Activated naive CD4-positive, alpha-beta T cell treated with anti-CD3 and anti-CD28 coated beads for 36 hours (primary cell): ENCODE results near the gene ATP13A5. TPM values are rescaled to one million over a fixed set of nuclear protein-coding genes. Genes with fewer than 3 reads are reported as not detected.

ENCODE experiments used
- CTCF ChIA-PET: fragments of 350-600 bp; sonication (Branson Sonifier 250); formaldehyde crosslinking; loops from one replicate; lab custom pipeline; 2021; ENCODE audit warnings: antibody characterized with exemption; lab: Charles Lee
- DNase-seq: peaks from one replicate; pipeline ENCODE4 v3.0.0-alpha.2; 2020
- H3K27ac Mint-ChIP-seq: one replicate; pipeline ENCODE4 v1.8.0; 2021; ENCODE audit warnings: mild to moderate bottlenecking, mixed read lengths
- H3K27me3 Mint-ChIP-seq: one replicate; pipeline ENCODE4 v1.8.0; 2021; ENCODE audit warnings: low read depth, mixed read lengths
- H3K36me3 Mint-ChIP-seq: one replicate; pipeline ENCODE4 v1.8.0; 2021; ENCODE audit warnings: low read depth, mixed read lengths
- H3K4me1 Mint-ChIP-seq: one replicate; pipeline ENCODE4 v1.8.0; 2021; ENCODE audit warnings: low read depth, mixed read lengths
- H3K4me3 Mint-ChIP-seq: one replicate; pipeline ENCODE4 v1.8.0; 2021; ENCODE audit warnings: mild to moderate bottlenecking, moderate library complexity, mixed read lengths
- H3K9me3 Mint-ChIP-seq: one replicate; pipeline ENCODE4 v1.8.0; 2021; ENCODE audit warnings: mixed read lengths
- intact Hi-C: fragments of 100-400 bp; cut with micrococcal nuclease; formaldehyde crosslinking; loops from one replicate; pipeline ENCODE4 v1.15.1; 2023
- total RNA-seq, 2 experiments: library from RNA; stranded (reverse); gene quantifications; one replicate each; pipeline ENCODE4 v1.2.3, GENCODE V29; 2021

Gene ATP13A5
- total RNA-seq, 2 experiments from 2014 or later: not detected

DNA sequence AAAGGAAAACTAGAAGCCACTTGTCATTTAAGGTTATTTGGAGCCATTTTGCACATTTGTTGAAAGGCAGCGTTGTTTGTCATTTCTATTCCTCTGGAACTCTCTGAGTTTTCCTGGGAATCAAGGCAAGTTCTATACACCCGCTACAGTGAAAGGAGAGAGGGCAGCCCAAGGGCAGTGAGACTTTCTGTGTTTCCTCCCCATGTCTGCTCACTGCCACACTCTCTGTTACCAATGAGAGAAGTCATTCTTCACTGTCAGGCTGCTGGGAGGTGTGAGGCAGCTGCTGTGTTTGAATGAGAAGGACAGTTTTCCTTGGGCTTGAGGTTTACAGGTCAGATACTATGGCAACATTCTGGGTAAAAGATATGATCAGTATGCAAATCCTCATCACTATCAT, 36.0 kb downstream of the ATP13A5 start:
- H3K36me3 Mint-ChIP-seq: no peaks in the 10 kb centered on the region
- CTCF ChIA-PET: no interaction called here
- no peak overlapping the region for H3K27ac Mint-ChIP-seq
- H3K4me3 Mint-ChIP-seq: no peak overlapping the region
- no peak for DNase-seq
- intact Hi-C loops: no loop called here
- H3K9me3 Mint-ChIP-seq: no peaks in the 10 kb centered on the region
- no peaks in the 10 kb centered on the region for H3K4me1 Mint-ChIP-seq
- peaks cover 19% of the 10 kb centered on the region for H3K27me3 Mint-ChIP-seq

DNA sequence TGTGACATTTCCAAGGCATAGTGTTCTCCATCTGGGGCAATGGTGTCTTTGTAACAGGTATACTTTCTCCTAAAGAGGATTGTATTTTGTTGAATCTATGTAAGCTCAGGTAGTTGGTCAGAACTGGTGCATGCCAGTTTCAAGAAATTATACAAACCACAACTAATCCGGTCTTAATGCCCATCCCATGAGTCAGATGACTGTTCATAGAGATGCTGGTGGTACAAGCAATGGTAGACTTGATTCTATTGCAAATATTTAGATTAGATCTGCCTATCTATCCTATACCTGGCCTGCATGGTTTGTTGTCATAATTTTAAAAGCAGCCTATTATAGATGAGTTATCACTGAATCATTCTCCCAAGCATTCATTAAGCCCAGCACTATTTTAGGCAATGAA, 43.5 kb downstream of the ATP13A5 start:
- CTCF ChIA-PET: no interaction called here
- intact Hi-C loops: no loop called here
- Mint-ChIP-seq H3K27me3 (peaks cover 9% of the 10 kb centered on the region), H3K27ac (no peak overlapping the region), H3K4me1 (no peaks in the 10 kb centered on the region), H3K36me3 (no peaks in the 10 kb centered on the region), H3K4me3 (no peak overlapping the region), H3K9me3 (no peaks in the 10 kb centered on the region)
- DNase-seq: no peak

DNA sequence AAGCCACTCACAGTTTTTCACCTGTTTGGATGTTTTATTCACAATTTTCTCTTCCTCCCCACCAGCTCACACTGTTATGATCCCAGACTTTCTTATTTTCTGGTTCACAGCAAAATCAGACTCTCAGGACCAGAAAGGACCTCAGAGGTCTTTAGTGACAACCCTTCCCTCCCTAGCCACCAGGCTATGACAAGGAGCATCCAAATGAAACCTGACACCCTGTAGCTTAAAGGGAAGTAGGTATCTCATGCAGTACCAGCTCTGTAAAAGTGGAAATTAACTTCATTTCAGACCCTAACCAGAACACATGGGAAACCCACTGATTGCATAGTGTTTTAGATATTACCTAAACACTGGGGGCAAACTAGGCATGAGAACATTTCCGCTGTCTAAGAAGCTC, 45.3 kb downstream of the ATP13A5 start:
- H3K4me1 Mint-ChIP-seq: no peaks in the 10 kb centered on the region
- DNase-seq: no peak
- intact Hi-C loops: no loop called here
- H3K27me3 Mint-ChIP-seq: peaks cover 5% of the 10 kb centered on the region
- CTCF ChIA-PET: no interaction called here
- no peaks in the 10 kb centered on the region for H3K36me3 Mint-ChIP-seq
- no peak overlapping the region for H3K4me3 Mint-ChIP-seq
- H3K9me3 Mint-ChIP-seq: no peaks in the 10 kb centered on the region
- no peak overlapping the region for H3K27ac Mint-ChIP-seq

DNA sequence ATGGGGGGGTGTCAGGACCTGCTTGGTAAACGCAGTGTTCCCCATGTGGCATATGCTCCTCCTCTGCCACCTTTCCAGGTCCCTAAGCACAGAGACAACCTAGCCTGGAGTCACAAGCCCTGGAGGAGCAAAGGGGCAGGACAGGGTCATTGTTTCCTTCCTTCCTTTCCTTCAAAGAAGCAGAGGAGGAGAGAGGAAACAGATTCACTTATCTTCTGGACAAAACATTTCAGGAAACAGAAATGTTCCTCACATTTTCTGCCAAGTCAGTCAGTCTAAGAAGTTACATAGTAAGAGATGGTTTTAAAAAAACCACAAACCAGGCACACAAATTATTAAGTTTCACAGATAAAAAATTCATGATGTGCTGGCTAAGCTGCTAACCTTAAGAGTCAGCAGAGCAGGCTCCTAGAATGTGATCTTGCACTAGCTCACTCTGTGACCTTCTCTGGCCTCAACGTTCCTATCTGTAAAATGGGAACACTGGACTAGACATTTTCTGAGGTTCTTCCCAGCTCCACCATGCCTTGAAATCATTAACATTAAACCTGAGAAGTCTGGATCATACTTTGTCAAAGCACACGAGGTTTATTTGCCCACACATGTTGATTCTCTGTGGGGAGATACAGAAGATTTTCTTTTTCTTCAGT, 47.9 kb downstream of the ATP13A5 start:
- no peaks in the 10 kb centered on the region for H3K9me3 Mint-ChIP-seq
- DNase-seq: no peak
- H3K4me1 Mint-ChIP-seq: no peaks in the 10 kb centered on the region
- no peaks in the 10 kb centered on the region for H3K36me3 Mint-ChIP-seq
- H3K27me3 Mint-ChIP-seq: peaks cover 2% of the 10 kb centered on the region
- CTCF ChIA-PET: no interaction called here
- no peak overlapping the region for H3K4me3 Mint-ChIP-seq
- no peak overlapping the region for H3K27ac Mint-ChIP-seq
- intact Hi-C loops: no loop called here

DNA sequence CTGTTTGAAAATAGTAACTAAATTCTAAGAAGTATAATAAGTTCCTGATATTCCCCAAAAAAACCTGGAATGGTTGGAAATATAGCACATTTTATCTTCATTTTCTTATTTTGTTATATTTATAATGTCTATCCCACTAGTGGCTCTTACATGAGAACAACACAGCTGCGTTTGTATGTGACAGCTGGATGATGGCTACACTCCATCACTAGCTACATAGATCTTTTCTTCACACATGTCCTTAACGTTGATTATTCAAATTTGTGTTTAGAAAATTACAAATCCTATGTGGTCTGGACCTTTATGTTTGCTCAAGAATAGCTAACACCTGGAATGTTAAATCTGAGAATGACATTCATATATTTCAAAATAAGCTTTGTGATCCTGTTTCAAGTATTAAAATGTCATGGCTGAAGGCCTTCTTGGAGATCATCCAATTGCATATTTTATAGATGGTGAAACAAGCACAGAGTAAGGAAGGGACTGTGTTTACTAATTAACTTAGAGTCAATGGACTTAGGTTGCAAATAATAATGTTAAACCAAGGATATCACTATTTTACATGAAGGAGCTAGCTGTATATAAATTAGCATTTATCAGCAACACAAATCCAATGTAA, 60.8 kb downstream of the ATP13A5 start:
- Mint-ChIP-seq H3K36me3 (no peaks in the 10 kb centered on the region), H3K4me3 (no peak overlapping the region), H3K27me3 (no peaks in the 10 kb centered on the region), H3K4me1 (no peaks in the 10 kb centered on the region), H3K9me3 (no peaks in the 10 kb centered on the region), H3K27ac (no peak overlapping the region)
- no peak for DNase-seq
- CTCF ChIA-PET: no interaction called here
- intact Hi-C loops: no loop called here

DNA sequence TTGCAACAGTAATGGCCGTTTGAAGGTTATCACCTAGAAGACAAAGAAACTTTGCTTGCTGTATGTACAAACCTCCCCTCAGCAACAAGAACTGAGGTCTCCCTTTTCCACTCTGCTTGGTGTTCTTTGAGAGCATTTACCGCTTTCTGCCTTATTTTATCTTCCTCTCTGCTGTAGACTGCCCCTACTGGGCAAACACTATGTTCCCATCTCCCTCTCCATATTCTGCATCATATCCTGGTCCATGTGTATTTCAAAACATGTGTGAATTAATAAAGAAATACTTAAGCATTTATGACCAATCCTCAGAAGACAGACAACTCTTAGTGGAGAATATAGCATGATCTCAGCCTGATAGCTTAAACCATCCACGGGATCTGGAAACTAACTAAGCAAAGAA, 64.4 kb downstream of the ATP13A5 start:
- intact Hi-C loops: no loop called here
- CTCF ChIA-PET: no interaction called here
- no peak for DNase-seq
- H3K27me3 Mint-ChIP-seq: peaks cover 4% of the 10 kb centered on the region
- H3K27ac Mint-ChIP-seq: no peak overlapping the region
- H3K4me1 Mint-ChIP-seq: no peaks in the 10 kb centered on the region
- no peaks in the 10 kb centered on the region for H3K9me3 Mint-ChIP-seq
- H3K36me3 Mint-ChIP-seq: no peaks in the 10 kb centered on the region
- no peak overlapping the region for H3K4me3 Mint-ChIP-seq

DNA sequence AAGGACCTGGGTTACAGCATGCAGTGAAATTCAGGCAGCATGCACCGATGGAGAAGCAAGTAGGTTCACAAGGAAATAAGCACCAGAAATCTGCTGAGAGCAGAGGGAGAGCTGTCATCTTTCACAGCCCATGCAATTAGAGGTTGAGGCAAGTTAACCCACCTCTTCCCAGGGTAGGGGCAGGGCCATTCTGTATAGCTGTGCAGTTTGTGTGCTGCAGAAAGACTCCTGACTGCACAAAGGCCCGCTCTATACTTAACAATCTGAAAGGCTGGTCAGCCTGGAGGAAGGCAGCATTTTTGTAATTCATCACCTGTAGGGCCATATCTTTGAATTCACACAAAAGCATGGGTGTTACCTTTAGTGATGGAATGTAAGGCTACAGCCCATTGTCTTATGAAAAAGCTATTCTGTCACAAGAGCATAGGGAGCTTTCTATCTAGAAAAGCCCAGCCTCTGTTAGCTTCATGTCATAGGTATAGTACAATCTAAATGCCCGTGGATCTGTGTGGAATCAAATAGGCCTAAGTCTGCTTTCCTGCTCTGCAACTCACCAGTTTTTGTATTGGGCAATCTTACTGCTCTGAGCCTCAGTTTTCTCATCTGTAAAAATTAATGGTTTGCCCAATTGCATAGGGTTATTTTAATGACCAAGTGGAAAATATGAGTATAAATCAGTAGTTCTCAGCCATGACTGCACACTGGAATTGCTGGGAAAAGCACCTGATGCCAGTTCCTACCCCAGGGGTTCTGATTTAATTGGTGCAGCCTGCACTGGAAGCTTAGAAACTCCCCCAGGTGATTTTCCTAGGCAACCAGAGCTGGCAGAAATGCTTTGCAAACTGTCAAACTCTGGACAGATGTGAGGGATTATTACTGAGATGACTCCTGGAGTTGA, 65.2 kb downstream of the ATP13A5 start:
- Mint-ChIP-seq H3K27ac (no peak overlapping the region), H3K4me3 (no peak overlapping the region), H3K9me3 (no peaks in the 10 kb centered on the region), H3K27me3 (peaks cover 4% of the 10 kb centered on the region), H3K36me3 (no peaks in the 10 kb centered on the region), H3K4me1 (no peaks in the 10 kb centered on the region)
- intact Hi-C loops: no loop called here
- CTCF ChIA-PET: no interaction called here
- DNase-seq: no peak

DNA sequence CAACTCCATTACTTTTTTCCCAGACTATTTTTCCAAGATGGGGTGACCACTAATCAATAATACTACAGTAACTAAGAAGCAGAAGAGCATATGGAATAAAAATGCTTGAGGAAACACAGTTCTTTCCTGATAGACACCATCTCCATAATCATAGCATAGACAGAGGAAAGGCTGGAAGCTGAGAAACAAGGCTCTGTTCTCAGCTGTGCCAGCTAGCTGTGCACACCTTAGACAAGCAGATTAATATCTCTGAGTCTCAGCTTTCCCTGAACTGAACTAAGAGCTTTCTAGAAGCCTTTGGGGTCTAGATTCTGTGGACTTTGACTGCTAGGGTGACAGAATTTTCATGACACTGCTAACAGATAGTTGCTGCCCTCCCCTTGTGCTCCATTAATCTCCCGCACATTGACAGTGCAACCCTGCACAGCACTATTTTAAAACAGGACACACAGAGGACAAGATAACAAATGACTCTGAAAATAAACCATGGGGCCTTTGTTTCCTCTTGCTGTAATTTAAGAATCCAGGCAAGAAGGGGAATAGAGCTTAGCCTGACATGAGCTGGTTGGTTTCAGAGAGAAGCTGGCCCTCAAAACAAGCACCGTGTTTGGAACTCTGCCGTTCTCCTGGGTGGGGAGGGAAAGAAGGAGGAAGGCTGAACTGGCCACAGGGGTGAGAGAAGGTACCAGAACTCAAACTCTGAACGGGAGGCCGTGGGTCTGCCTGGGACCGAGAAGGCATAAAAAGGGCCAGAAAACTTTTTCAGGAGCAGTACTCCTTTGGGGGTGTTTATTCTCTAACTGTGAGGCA, 67.4 kb downstream of the ATP13A5 start:
- intact Hi-C loops: no loop called here
- Mint-ChIP-seq H3K9me3 (no peaks in the 10 kb centered on the region), H3K4me3 (no peak overlapping the region), H3K4me1 (no peaks in the 10 kb centered on the region), H3K27ac (no peak overlapping the region), H3K27me3 (peaks cover 4% of the 10 kb centered on the region), H3K36me3 (no peaks in the 10 kb centered on the region)
- DNase-seq: no peak
- CTCF ChIA-PET: no interaction called here

DNA sequence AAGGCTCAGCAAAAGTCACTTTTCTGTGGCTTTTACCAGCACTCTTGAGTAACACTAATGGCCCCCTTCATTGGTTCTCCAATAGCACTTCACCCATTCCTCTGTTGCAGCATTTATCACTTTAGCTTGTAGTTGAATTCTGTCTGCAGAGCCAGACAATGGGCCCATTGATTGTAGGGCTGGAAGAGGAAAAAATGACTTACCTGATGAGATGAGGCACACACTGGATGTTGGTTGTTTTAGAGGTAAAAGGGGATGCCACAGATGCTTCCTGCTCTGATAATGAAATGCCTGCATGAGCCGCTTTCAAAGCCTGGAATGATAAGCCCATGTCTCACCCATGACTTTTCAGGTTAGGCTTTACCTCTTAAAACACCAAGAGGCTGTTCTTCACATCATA, 73.2 kb downstream of the ATP13A5 start:
- intact Hi-C loops: no loop called here
- Mint-ChIP-seq H3K4me3 (no peak overlapping the region), H3K9me3 (no peaks in the 10 kb centered on the region), H3K36me3 (no peaks in the 10 kb centered on the region), H3K27ac (no peak overlapping the region), H3K4me1 (no peaks in the 10 kb centered on the region), H3K27me3 (peaks cover 9% of the 10 kb centered on the region)
- DNase-seq: no peak
- CTCF ChIA-PET: no interaction called here

DNA sequence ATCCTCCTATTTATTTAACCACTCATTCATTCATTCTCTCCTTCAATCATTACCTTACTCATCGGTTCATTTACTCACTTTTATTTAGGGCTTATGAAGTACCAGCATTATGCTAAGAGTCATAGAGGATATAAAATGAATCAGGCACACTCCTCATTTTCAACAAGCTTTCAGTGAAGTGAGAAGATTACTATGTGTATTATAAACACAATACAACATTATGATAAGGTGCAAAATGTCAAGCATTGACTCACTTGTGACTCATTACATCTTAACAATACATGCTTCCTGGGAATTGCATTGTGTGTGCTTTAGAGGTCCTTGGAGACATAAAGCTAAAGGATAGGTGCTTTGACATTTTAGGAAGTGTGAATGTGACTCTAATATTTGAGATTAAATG, 77.1 kb downstream of the ATP13A5 start:
- CTCF ChIA-PET: no interaction called here
- Mint-ChIP-seq H3K4me1 (no peaks in the 10 kb centered on the region), H3K27ac (no peak overlapping the region), H3K9me3 (no peaks in the 10 kb centered on the region), H3K4me3 (no peak overlapping the region), H3K36me3 (no peaks in the 10 kb centered on the region), H3K27me3 (peaks cover 5% of the 10 kb centered on the region)
- no peak for DNase-seq
- intact Hi-C loops: no loop called here

DNA sequence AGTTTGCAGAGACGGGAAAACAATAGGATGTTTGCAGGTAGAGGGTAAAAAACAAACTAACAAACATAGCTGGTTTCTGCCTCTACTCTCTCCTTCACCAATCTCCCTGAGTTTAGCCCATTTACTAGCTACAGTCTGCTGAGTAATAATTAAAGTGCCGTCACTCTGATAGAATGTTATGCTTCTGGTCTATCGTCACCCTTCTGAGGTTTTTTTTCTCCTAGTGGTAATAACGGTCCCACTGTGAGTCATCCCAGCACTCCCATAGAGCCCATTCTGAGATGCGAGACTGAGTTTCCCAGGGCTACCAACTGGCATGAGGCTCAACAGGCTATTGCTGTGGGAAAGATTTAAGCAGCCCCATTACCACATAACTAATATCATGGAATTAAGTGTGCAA, 81.1 kb downstream of the ATP13A5 start:
- H3K4me1 Mint-ChIP-seq: no peaks in the 10 kb centered on the region
- DNase-seq: no peak
- peaks cover 1% of the 10 kb centered on the region for H3K9me3 Mint-ChIP-seq
- no peak overlapping the region for H3K4me3 Mint-ChIP-seq
- H3K27me3 Mint-ChIP-seq: peaks cover 4% of the 10 kb centered on the region
- no peak overlapping the region for H3K27ac Mint-ChIP-seq
- no peaks in the 10 kb centered on the region for H3K36me3 Mint-ChIP-seq
- CTCF ChIA-PET: no interaction called here
- intact Hi-C loops: no loop called here

DNA sequence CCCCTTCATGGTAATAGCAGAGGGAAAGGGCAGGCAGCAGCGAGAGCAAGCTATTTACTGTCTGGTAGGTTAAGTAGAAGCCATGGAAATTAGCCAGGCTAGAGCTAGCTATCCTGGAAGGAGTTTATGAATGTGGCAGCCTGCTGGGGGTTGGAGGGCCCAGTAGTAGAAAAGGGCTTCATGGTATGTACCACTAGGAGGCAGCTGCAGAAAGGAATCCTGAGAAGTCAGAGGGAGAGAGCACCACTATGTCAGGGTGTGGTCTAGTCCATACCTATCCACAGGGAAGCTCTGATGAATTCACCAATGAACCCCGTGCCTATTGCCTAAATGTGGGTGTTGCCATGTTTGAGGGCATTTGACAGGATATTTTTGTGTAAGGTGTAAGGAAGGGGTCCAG, 82.6 kb downstream of the ATP13A5 start:
- Mint-ChIP-seq H3K27ac (no peak overlapping the region), H3K27me3 (peaks cover 2% of the 10 kb centered on the region), H3K9me3 (peaks cover 7% of the 10 kb centered on the region), H3K4me3 (no peak overlapping the region), H3K36me3 (no peaks in the 10 kb centered on the region), H3K4me1 (no peaks in the 10 kb centered on the region)
- DNase-seq: no peak
- CTCF ChIA-PET: no interaction called here
- intact Hi-C loops: no loop called here
